Stimulated activated CD4-positive, alpha-beta T cell treated with anti-CD3 and anti-CD28 coated beads, Interleukin-1b, Interleukin-23, amount 100 ng/mL, for 4 hours (primary cell): ENCODE results near the gene UIMC1.
"Not testable (repeated sequence)": the region's sequence is repeated elsewhere in the genome, so short reads cannot be mapped to it uniquely, and the experiment has no call there.

ENCODE experiments used
- DNase-seq, 2 donors: peaks; one replicate each; pipeline ENCODE4 v3.0.0-alpha.2; 2020; ENCODE audit warnings: low read depth in 2 of 2

The UIMC1 gene

DNA sequence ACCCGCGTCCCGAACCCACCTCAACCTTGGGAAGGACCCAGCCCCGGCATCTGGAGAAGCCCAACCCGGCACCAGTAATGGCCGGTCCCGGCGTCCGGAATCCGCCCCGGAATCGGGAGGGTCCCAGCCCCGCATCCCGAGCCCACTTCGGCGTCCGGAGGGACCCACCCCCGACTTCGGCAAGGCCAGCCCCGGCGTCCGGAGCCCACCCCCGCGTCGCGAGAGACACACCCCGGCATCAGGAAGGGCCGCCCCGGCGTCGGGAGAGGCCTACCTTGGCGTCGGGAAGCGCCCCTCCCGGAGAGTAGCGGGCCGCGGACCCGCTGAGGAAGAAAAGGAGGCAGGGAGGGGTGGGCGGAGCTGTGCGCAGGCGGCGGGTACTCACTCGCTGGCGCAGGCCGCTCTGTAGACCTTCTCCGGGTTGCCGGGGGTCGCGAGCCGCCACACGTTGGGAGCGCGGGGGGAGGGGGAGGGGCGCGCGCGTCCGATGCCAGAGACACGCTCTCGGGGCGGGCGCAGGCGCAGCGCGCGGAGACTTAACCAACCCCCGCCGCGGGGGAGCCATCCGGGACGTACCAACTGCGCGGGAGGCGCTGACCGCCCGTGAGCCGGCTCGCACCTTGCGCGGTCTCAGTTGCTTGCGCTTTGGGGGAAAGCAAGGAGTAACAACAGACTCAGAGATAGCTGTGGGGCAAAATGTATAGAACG, at the start of gene UIMC1:
Gene UIMC1 (minus strand): TSS at position 515 of the 708 bp plus-strand sequence. CDS start 24,164 bp downstream, outside the sequence.
- peak; percentile 88 to 91 for DNase-seq

DNA sequence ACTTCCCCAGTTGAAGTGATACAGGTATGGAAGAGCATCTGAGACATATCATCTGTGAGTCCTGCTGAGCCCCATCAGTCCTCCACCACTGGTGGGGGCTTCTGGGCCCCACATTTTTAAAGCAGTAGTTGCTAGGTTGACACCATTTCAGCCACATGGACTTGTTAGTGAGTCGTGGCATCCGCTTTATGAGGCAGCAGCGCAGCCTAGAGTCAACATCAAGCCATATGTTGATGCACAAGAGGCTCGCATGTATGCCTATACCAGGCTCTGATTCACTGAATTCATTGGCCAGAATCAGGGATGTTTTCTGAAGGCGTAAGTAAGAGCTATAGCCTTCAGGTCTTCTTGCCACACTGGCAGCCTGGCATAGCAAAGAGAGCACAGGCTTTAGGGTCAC, 42.7 kb upstream of the UIMC1 start:
- DNase-seq: no peak

DNA sequence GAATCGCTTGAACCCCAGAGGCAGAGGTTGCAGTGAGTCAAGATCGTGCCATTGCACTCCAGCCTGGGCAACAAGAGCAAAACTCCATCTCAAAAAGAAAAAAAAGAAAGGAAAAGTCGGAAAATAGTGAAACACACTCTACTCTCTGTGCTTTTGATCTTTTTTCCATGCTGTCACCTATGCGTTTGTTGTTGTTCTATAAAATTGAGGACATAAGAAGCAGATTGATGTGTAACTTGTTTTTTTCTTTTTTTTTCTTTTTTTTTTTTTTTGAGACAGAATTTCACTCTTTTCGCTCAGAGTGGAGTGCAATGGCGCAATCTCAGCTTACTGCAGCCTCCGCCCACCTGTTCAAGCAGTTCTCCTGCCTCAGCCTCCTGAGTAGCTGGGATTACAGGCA, 42.0 kb upstream of the UIMC1 start:
- not testable (repeated sequence) for DNase-seq

DNA sequence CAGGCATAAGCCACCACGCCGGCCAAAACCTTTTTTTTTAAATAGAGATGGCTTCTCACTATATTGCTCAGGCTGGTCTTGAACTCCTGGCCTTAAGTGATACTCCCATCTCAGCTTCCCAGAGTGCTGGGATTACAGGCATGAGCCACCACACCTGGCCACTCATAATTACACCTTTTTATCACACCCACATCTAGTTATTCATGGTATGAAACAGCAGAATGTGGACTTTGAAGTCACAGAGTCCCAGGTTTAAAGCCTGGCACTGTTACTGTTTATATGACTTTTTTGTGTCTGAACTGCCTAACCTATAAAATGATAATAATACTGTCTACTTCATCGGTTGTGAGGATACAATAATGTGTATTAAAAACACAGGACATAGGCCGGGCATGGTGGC, 39.1 kb upstream of the UIMC1 start:
- no peak for DNase-seq

DNA sequence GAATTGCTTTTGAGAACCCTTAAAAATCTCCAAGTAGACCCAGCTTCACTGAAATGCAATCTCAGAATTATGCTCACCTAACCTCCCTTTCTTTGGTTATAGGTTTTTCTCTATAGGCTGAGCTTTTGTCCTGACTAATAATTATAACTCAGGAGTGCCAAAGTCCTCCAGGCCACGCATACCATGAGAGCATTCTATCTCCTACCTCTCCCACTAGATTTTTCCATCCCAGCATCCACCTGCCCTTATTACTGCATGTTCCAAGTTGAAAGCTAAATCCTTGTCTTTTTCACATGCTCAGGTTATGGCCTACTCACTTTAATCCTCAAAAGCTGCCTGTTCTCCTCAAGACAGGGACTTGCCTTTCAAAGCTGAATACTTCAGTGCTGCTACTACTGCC, 38.1 kb upstream of the UIMC1 start:
- no peak for DNase-seq

DNA sequence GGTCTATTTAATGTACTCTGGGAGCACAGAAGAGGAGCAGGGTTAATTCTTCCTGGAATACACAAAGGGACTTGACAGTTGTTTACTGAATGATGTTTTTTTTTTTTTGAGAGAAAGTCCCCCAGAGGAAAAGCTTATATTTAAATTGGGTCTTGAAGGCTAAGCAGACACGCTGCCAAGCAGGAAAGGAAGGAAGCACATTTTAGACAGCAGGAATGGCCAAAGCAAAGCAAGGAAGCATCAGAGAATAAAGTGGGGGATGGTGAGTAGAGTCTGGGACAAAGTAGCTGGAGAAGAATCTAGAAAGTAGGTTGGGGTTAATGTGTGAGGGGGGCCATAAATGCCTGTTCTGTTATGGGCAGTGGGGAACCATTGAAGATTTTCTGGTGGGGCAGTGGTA, 37.4 kb upstream of the UIMC1 start:
- no peak for DNase-seq

DNA sequence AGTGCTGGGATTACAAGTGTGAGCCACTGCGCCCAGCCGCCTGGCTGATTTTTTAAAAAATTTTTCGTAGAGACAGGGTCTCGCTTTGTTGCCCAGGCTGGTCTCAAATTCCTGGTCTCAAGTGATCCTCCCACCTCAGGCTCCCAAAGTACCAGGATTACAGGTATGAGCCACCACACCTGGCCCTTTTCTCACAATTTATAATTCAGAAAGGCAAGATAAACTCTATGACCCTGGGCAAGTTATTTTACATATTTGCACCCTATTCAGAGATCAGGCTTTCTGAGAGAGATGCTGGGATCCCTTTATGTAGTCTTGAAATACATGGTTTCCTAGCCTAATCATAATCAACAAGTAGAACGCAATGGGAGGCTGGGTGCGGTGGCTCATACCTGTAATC, 36.5 kb upstream of the UIMC1 start:
- DNase-seq: no peak

DNA sequence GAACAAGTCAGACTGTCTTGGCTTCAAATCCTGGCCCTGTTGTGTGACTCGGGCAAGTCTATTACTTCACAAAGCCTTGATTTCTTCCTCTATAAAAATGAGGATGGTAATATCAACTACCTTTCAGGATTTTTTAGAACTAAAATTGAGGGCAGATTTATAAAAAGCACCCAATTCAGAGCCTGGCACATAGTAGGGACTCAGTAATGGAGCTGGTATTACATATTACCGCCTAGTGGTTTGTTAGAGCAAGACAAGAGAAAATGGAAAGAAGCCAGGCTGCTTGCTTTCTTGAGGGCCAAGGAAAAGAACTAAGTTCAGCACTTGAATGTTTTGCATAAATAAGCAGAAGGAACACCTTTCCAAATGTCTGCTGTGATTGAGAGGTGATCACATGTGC, 35.4 kb upstream of the UIMC1 start:
- no peak for DNase-seq

DNA sequence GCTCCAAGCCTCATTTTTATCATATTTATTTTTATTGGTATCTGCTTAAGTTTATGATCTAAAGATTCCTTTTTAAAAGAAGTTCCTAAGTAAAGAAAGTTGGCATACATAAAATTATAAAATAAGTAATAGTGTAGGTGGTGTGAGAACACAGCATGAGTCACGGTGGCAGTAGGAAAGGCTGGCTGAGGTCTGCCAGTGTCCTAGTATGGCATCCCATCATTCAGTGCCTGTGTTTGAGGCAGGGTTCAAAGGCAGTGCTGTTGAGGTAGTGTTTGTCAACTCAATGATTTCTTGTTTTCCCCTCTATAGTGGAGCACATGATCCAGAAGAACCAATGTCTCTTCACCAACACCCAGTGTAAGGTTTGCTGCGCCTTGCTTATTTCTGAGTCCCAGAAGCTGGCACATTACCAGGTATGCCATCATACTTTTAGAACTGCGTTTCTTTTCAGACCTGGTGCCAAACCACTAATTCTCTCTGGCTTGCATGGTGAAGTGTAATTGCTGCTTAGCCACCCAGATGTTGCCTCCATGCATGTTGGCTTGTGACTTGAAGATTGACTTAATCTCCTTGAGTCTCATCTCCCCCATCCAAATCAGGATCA, 34.3 kb upstream of the UIMC1 start:
- no peak for DNase-seq

DNA sequence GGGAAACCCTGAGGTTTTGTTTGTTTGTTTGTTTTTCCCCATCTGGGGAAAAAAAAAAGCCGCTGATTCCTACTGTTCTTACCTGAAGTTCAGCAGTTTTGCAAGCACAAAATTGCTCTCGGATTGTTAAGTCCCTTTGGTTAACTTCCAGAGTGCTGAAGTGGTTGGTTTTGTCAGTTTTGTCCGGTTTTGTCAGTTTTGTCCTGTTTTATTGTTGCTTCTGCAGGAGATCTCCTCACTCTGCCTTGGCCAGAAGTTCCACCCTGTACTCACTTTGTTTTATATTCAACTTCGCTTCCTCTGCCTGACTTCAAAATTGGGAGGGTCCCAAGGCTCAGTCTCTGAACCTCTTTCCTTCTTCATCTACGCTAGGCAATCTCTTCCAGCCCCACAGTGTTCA, 30.3 kb upstream of the UIMC1 start:
- no peak for DNase-seq

DNA sequence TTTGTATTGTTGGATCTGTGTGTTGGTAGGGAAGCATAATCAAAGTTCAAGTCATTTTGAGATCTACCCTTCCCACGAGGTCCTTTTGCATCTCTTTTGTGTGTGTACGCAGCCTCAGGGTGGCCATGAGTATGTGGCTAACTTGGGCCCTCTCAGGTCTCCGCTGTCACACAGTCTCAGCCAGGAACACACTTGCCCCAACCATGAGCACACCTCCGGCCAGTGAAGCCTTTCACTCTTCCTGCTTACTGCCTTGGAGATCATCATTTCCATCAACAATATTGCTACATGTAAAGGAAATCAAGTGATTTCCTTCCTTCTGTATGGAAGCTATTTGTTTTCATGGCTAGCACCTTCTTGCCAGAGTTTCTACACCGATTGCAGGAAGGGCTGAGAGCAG, 29.9 kb upstream of the UIMC1 start:
- no peak for DNase-seq

DNA sequence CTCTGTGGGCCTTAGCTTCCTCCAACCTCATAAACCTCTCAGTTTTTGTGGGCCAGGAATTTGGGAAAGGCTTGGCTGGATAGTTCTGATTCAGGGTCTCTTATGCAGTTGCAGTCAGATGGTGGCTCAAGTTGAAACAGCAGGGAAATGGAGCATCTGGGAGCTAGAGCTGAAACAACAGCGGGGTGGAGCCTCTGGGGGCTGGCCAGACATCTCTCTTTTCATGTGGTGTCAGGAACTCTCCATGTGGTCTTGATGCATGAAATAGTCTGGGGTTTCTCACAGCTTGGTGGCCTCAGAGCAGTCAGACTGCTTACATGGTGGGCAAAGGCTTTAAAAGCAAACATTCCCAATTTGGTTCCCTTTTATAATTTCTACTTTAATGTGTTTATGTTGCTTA, 29.4 kb upstream of the UIMC1 start:
- DNase-seq: no peak

DNA sequence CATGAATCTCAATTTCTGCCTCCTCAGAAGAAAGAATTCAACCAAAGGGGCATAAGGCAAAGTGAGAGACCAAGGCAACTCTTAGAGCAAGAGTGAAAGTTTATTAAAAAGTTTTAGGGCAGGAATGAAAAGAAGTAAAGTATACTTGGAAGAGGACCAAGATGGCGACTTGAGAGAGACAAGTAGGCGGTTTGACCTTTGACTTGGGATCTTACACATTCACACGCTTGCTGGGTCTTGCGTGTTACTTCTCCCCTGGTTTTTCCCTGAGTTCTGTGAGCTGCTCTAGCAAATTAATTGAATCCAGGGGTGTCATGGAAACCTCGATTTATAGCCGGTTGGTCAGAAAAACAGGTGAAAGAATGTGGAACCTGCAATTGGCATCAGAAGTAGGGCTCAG, 22.9 kb upstream of the UIMC1 start:
- DNase-seq: no peak

DNA sequence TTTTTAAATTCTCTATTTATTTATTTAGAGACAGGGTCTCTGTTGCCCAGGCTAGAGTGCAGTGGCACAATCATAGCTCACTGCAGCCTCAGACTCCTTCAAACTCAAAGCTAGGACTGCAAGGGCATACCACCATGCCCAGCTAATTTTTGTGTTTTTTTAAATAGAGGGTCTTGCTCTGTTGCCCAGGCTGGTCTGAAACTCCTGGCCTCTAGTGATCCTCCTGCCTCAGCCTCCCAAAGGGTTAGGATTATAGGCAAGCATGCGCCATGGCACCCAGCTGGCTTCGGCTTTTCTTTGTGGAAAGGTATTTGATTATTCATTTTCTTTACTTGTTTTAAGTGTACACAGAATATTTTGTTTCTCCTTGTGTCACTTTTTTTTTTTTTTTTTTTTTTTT, 21.1 kb upstream of the UIMC1 start:
- DNase-seq: no peak

DNA sequence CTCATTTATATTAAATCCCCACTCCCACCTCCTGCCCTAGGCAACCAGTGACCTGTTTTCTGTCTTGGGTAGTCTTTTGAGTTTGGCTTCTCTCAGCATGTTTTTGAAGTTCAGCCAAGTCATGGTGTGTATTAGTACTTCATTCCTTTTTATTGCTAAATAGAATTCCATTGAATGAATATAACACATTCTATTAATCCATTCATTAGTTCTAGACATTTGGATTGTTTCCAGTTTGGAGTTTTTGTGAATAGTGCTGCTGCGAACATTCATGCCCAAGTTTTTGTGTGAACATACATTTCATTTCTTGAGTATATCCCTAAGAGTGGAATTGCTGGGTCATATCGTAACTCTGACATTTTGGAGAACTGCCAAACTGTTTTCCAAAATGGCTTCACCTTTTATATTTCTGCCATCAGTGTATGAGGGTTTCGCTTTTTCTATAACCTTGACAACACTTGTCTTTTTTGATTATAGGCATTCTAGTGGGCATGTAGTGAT, 18.6 kb upstream of the UIMC1 start:
- no peak for DNase-seq

DNA sequence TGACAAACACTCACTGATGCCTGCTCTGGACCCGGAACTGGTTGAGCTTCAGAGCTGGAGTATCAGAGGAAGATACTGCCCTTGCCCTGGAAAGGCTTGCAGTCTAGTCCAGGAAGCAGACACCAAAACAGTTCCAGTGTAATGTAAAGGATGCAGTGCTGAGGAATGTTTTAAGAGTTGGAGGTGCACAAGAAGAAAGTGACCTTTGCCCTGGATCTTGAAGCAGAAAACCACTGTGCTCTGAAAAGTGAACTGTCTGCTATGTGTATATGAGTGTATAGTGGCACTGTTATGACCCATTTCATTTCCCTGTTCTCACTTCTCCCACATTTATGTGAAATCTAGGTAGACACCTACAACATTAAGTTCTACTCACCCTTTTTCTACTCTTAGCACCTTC, 18.0 kb upstream of the UIMC1 start:
- no peak for DNase-seq

DNA sequence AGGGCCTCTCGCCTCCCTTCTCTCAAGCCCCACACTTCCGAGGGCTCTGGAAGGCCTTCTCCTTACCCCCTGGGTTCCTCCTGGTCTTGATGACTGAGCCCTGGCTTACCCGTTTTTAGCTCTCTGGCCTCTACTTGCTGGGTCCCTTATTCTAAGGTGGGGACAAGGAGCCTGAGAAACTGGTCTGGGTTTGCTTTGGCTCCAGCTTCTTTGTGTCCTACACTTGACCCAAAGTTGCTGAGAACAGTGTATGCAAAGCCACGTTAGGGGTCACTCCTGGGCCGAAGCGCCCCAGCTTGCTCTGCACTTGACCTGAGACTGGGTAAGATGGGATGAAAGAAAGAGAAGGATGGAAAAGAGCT, 16.7 kb upstream of the UIMC1 start:
- DNase-seq: no peak

DNA sequence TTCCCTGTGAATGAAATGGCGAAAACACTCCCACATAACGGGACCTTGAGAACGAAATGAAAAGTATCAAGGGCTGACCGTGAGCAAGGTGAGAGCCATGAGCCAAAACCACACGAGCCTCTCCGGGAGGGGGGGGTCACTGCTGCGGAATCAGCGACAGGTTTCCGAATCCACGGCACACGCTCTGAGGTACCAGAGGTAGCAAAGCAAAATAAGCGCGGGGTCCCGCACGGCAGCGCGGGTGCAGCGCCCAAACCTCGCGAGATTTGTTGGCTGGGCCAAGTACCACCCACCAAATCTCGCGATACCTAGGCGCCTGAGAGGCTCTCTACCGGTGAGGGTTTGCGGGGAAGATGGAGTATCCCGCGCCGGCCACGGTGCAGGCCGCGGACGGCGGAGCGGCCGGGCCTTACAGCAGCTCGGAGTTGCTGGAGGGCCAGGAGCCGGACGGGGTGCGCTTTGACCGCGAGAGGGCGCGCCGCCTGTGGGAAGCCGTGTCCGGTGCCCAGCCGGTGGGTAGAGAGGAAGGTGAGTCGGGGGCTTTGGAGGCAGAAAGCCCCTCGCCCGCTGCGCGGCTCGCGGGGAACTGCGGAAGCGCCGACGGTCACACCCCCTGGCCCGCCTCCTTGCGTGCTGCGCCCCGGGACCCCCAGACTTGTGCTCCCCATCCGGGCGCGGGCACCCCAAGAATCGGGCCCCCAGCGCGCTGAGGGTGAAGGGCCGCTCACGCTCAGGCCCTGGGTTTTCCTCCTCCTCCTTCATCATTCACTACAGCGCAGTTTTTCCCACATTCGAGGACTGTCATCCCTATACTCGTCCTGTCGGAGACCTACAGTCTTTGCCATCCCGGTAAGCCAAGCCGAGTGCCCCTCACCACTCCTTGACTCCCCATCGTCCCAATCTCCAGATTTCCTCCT, 16.1 kb upstream of the UIMC1 start, which contains the start of gene ZNF346:
Gene ZNF346 (plus strand): TSS at position 311 of the 917 bp plus-strand sequence. CDS start 43 bp downstream, at position 354.
- DNase-seq: peak; percentile 85 to 87

DNA sequence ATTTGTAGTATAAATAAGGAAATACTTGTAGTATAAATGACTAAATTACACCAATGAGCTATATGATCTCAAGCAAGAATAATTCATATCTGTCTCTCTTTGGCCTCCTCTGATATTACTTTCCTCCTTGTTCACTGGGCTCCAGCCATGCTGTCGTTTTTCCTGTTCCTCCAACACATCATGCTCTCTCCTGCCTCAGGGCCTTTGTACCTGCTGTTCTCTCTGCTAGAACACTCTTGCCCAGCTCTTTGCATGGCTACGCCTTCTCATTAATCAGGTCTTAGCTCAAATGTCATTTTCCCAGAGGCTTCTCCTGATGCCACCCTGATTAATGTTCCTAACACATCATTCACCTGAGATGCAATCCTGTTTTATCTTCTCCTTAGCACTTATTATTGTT, 13.5 kb upstream of the UIMC1 start:
- no peak for DNase-seq

DNA sequence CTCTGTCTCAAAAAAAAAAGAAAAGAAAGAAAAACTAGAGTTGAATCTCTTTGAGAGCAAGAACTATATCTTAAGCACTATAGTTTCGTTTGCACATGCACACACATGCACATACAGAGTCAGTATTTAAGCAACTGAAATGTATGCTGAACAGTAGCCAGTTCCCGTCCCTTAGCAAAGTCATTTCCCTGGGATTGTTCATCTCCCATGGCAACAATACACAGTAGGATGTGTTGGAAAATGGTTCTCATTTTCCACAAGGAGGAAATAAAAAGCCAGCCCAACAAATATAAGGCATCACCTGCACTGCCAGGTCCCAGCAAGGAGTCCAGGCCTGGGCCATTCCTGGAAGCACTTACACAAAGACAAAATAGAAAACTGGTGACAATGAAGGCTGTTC, 11.8 kb upstream of the UIMC1 start:
- DNase-seq: no peak

DNA sequence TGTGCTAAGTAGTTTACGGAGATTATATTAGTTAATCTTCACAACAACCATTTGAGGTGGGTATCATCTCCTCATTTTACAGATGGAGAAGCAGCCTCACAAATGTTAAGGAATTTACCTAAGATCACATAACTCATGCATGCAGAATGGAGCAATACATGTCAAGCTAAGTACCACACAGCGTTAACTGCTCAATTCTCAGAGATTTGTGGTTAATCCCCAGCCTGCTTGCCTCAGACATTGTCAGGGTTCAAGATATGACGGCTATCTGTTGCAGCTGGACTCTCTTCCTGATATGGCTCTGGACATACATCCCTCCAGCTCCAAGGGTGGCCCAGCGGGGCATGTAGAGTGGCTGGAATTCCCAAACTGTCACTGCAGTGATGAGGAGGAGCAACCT, 8.6 kb upstream of the UIMC1 start:
- no peak for DNase-seq

DNA sequence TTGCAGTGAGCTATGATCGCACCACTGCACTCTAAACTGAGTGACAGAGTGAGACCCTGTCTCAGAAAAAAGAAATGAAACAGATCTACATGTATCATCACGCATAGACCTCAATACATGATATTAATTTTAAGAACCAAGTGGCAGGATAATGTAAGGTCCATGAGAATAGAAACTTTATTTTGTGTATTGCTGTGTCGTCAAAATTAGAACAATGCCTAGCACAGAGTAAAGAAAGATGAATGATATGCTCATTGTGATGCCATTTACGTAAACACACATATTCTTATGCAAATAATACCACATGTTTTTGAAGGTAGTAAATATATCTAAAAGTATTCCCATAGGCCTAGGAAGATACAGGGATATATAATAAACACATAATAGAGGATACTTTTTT, 3.6 kb upstream of the UIMC1 start:
- no peak for DNase-seq

DNA sequence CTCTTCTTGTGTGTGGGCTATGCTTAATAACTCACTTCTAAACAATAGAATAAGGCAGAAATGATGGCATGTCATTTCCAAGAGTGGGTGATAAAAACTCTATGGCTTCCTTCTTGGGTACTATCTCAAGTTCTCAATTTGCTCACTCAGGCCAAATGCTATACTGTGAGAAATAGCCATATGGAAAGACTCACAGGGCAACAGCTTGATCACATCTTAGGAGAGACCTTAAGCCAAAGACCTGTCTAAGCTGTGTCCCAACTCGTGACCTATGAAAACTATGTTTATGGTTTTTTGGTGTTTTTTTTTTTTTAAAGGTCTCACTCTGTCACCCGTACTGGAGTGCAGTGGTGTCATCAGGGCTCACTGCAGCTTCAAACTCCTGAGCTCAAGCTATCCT, 2.1 kb upstream of the UIMC1 start:
- DNase-seq: no peak
